Stimulated activated CD8-positive, alpha-beta memory T cell treated with anti-CD3 and anti-CD28 coated beads, Interleukin-7, amount 100 ng/mL, for 1 hour (primary cell): ENCODE data around the gene ALOX5.
"Not testable (repeated sequence)": the region's sequence is repeated elsewhere in the genome, so short reads cannot be mapped to it uniquely, and the experiment has no call there.

ENCODE experiments used
- DNase-seq, 2 donors: peaks; one replicate each; pipeline ENCODE4 v3.0.0-alpha.2; 2020; ENCODE audit warnings: low read depth in 2 of 2

The ALOX5 gene

GRCh38 chr10:45373576-45374349 lies at the start of gene ALOX5:
TSS of gene ALOX5 (plus strand) at chr10:45374216. CDS start at chr10:45374280, 64 bp downstream.
- DNase-seq = no peak

GRCh38 chr10:45325116-45325515 lies 48.9 kb upstream of the ALOX5 start:
- no peak for DNase-seq

- not testable (repeated sequence) for DNase-seq
These were observed 47.2 kb upstream of the ALOX5 start for GRCh38 chr10:45326864-45327263.

- not testable (repeated sequence) for DNase-seq
These were observed 42.2 kb upstream of the ALOX5 start for GRCh38 chr10:45331824-45332223.

- no peak for DNase-seq
These were observed 34.1 kb upstream of the ALOX5 start for GRCh38 chr10:45339894-45340293.

- DNase-seq = not testable (repeated sequence)
These were observed 33.6 kb upstream of the ALOX5 start for GRCh38 chr10:45340420-45340819.

GRCh38 chr10:45346652-45347335 lies 27.2 kb upstream of the ALOX5 start:
- not testable (repeated sequence) for DNase-seq

- not testable (repeated sequence) for DNase-seq
These were observed 26.6 kb upstream of the ALOX5 start for GRCh38 chr10:45347464-45347863.

- not testable (repeated sequence) for DNase-seq
These were observed 25.7 kb upstream of the ALOX5 start for GRCh38 chr10:45348196-45348765.

GRCh38 chr10:45353186-45353585 lies 20.8 kb upstream of the ALOX5 start:
- no peak for DNase-seq

GRCh38 chr10:45354261-45354660 lies 19.8 kb upstream of the ALOX5 start:
- DNase-seq = no peak

- DNase-seq = no peak
These were observed 18.5 kb upstream of the ALOX5 start for GRCh38 chr10:45355494-45355893.

GRCh38 chr10:45358961-45359360 lies 15.1 kb upstream of the ALOX5 start:
- DNase-seq = not testable (repeated sequence)

- not testable (repeated sequence) for DNase-seq
These were observed 11.8 kb upstream of the ALOX5 start for GRCh38 chr10:45361983-45362799.

- DNase-seq = not testable (repeated sequence)
These were observed 6.4 kb upstream of the ALOX5 start for GRCh38 chr10:45367643-45368042.

GRCh38 chr10:45368181-45368580 lies 5.8 kb upstream of the ALOX5 start:
- DNase-seq = no peak

- no peak for DNase-seq
These were observed 3.6 kb upstream of the ALOX5 start for GRCh38 chr10:45370202-45370955.

GRCh38 chr10:45371560-45371959 lies 2.5 kb upstream of the ALOX5 start:
- DNase-seq = no peak

- DNase-seq = no peak
These were observed 1.6 kb upstream of the ALOX5 start for GRCh38 chr10:45372251-45372951.

- DNase-seq = no peak
These were observed 927 bp upstream of the ALOX5 start for GRCh38 chr10:45373003-45373575.
